MCF 10A (cell line): ENCODE measurements around the gene NPC1L1. TPM values are rescaled to one million over a fixed set of nuclear protein-coding genes. Genes with fewer than 3 reads are reported as not detected.
A peak's percentile ranks its signal among the peaks of the same experiment; 100 is the strongest.

ENCODE experiments used
- Bru-seq: library from RNA; stranded (reverse); fragments of 400-500 nt; gene quantifications from one replicate; lab custom pipeline; 2021; lab: Mats Ljungman, UMichigan
- BruChase-seq, 2 experiments: library from RNA; stranded (reverse); fragments of 400-500 nt; gene quantifications; one replicate each; lab custom pipeline; 2021; lab: Mats Ljungman, UMichigan
- BruUV-seq: library from RNA; stranded (reverse); fragments of 400-500 nt; replicated peaks from 2 replicates; lab custom pipeline; 2021; lab: Mats Ljungman, UMichigan
- CTCF ChIA-PET: fragments of 300-600 bp; sonication (Branson Sonifier 250); formaldehyde crosslinking; extraction: SDS; loops from one replicate; lab custom pipeline; 2021; ENCODE audit warnings: antibody characterized with exemption, inconsistent platforms; lab: Yijun Ruan, JAX
- POLR2A ChIA-PET: fragments of 300-600, 350-650 bp; sonication (Branson Sonifier 250); formaldehyde crosslinking; extraction: SDS; loops from one replicate; lab custom pipeline; 2020; ENCODE audit warnings: antibody characterized with exemption, inconsistent platforms; lab: Yijun Ruan, JAX
- DNase-seq: peaks from one replicate; pipeline ENCODE4 v3.0.0-alpha.2; 2018; ENCODE audit not compliant: unreplicated experiment
- H3K27ac Mint-ChIP-seq: one replicate; pipeline ENCODE4 v1.8.0; 2022; ENCODE audit warnings: mild to moderate bottlenecking, low read depth, mixed read lengths; ENCODE audit not compliant: unreplicated experiment
- H3K27me3 Mint-ChIP-seq: one replicate; pipeline ENCODE4 v1.8.0; 2022; ENCODE audit warnings: mixed read lengths; ENCODE audit not compliant: insufficient read depth, unreplicated experiment
- H3K36me3 Mint-ChIP-seq: one replicate; pipeline ENCODE4 v1.8.0; 2022; ENCODE audit warnings: mild to moderate bottlenecking, moderate library complexity, mixed read lengths; ENCODE audit not compliant: insufficient read depth, unreplicated experiment
- H3K4me1 Mint-ChIP-seq: one replicate; pipeline ENCODE4 v1.8.0; 2022; ENCODE audit warnings: mixed read lengths; ENCODE audit not compliant: insufficient read depth, unreplicated experiment
- H3K4me3 Mint-ChIP-seq: one replicate; pipeline ENCODE4 v1.8.0; 2022; ENCODE audit warnings: mild to moderate bottlenecking, moderate library complexity, mixed read lengths; ENCODE audit not compliant: unreplicated experiment
- H3K9me3 Mint-ChIP-seq: one replicate; pipeline ENCODE4 v1.8.0; 2022; ENCODE audit warnings: mixed read lengths; ENCODE audit not compliant: unreplicated experiment
- intact Hi-C: fragments of 100-400 bp; cut with micrococcal nuclease; formaldehyde crosslinking; loops from 2 replicates; pipeline ENCODE4 v1.14.1; 2022
- long read RNA-seq: library from polyadenylated mRNA; stranded (forward); transcript quantifications from one replicate; pipeline ENCODE4 v2.0.0, GENCODE V29; 2022
- total RNA-seq: library from RNA; stranded (reverse); gene quantifications from 2 replicates; pipeline ENCODE4 v1.2.3, GENCODE V29; 2022
- TF ChIP-seq, protein P1 (sequence below): fragments of 200-600 bp; IDR thresholded peaks from one replicate; pipeline ENCODE4 v1.8.0; 2022; ENCODE audit warnings: antibody characterized with exemption, mild to moderate bottlenecking; ENCODE audit not compliant: unreplicated experiment

Gene NPC1L1
- total RNA-seq (0.07 TPM in 1 of 2 replicates, not detected in the other), Bru-seq, nascent RNA (percentile 4 among the genes with signal in this experiment), BruChase-seq, experiment 1, labeled RNA remaining after a 6-hour chase (percentile 57 among the genes with signal in this experiment), BruChase-seq, experiment 2, labeled RNA remaining after a 2-hour chase (percentile 28 among the genes with signal in this experiment)
- long read RNA-seq, result 0 reads

DNA sequence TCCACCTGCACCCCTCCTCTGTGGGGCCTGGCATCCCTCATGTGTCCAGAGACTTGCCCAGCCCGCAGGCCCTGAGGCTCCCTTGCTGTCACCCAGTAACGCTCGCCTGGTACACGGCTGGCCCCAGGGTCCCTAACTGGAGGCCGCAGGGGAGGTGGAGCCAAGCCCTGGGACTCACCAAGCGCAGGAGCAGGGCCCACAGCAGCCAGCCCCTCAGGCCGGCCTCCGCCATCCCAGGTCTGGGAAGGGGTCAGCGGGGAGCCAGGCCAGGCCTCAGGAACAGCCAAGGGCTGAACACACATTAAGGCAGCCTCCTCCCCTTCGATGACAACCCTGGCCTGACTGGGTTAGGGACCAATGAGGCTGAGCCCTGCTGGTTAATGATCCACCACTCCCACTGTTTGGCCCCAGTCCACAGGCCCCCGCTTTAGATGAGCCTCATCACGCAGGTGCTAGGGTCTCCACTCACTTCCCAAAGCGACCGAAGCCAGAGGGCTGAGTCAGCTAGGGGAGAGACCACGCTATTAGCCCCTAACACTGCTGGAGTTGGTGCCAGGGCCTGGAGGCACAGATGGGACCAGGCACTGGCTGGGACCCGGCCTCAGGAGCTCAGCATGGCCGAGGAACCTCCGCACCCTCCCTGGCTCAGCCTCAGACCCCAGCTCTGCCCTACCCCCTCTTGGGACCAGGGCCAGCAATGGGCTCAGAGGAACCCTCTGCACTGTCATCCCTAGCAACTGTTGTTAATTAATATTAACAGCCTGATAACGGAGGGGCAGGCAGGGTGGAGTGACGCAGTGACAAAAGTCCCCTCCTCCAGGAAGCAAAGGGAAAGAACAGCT is at the start of gene NPC1L1:
Gene NPC1L1 (minus strand): TSS at position 303 of the 842 bp plus-strand sequence. CDS start 71 bp downstream, at position 232.
- Mint-ChIP-seq H3K36me3 (no peaks in the 10 kb centered on the region), H3K27me3 (no peaks in the 10 kb centered on the region), H3K4me3 (no peak within 1 kb of the TSS), H3K27ac (peak within 1 kb of the TSS; percentile 19), H3K9me3 (no peaks in the 10 kb centered on the region), H3K4me1 (peaks cover 17% of the 10 kb centered on the region)
- intact Hi-C loops, result loop anchor here (10.0 kb wide), 1 partner anchor 46 kb away; the partner anchor contains the start of gene NUDCD3
- CTCF ChIA-PET, result interaction anchor here (0.5 to 5.8 kb wide), 4 partner anchors 24 to 46 kb away, joined by 3 to 36 read pairs (median 3); no protein-coding TSS in a partner anchor
- TF ChIP-seq, protein P1, sequence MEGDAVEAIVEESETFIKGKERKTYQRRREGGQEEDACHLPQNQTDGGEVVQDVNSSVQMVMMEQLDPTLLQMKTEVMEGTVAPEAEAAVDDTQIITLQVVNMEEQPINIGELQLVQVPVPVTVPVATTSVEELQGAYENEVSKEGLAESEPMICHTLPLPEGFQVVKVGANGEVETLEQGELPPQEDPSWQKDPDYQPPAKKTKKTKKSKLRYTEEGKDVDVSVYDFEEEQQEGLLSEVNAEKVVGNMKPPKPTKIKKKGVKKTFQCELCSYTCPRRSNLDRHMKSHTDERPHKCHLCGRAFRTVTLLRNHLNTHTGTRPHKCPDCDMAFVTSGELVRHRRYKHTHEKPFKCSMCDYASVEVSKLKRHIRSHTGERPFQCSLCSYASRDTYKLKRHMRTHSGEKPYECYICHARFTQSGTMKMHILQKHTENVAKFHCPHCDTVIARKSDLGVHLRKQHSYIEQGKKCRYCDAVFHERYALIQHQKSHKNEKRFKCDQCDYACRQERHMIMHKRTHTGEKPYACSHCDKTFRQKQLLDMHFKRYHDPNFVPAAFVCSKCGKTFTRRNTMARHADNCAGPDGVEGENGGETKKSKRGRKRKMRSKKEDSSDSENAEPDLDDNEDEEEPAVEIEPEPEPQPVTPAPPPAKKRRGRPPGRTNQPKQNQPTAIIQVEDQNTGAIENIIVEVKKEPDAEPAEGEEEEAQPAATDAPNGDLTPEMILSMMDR, result no peak
- no TSS peak for BruUV-seq
- no peak for DNase-seq
- POLR2A ChIA-PET, result interaction anchor here (1.2 to 6.4 kb wide), 3 partner anchors 23 to 51 kb away, joined by 3 to 60 read pairs (median 15); partner anchors contain the start of genes DDX56 and NUDCD3

GRCh38 chr7:44590910-44591309 is 49.8 kb upstream of the NPC1L1 start:
- Mint-ChIP-seq H3K27me3 (peaks cover 8% of the 10 kb centered on the region), H3K9me3 (no peaks in the 10 kb centered on the region), H3K27ac (no peak overlapping the region), H3K36me3 (no peaks in the 10 kb centered on the region), H3K4me3 (no peak overlapping the region), H3K4me1 (peaks cover 7% of the 10 kb centered on the region)
- intact Hi-C loops, result no loop called here
- ChIA-PET POLR2A (interaction anchor here (0.5 to 2.3 kb wide), 4 partner anchors 8 to 207 kb away, joined by 3 to 14 read pairs (median 3); partner anchors contain the start of genes OGDH and TMED4), CTCF (interaction anchor here (1.2 to 3.1 kb wide), 2 partner anchors 256 to 545 kb away, joined by 5 to 16 read pairs; no protein-coding TSS in a partner anchor)
- TF ChIP-seq, protein P1, result no peak
- no TSS peak for BruUV-seq
- no peak for DNase-seq

DNA sequence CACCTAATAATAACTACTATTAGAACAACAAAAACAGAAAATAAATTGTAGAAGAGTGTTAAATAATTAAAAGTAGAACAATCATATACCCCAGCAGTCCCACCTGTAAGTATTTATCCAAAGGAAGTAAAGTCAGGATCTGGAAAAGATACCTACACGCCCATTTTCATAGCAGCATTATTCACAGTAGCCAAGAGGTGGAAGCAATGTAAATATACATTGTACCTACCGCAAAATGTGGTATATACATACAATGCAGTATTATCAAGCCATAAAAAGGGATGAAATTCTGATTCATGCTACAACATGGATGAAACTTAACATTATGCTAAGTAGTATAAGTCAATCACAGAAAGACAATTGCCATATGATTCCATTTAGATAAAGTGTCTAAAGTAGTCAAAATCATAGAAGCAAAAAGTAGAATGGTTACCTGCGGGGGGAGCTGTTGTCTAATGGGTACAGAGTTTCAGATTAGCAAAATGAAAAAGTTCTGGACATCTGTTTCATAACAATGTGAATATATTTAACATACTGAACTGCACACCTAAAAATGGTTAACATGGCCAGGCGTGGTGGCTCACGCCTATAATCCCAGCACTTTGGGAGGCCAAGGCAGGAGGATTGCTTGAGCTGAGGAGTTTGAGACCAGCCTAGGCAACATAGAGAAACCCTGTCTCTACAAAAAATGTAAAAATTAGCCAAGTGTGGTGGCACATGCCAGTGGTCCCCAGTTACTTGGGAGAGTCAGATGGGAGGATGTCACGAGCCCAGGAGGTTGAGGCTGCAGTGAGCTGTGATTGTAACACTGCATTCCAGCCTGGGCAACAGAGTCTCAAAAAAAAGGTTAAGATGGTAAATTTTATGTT is 46.9 kb upstream of the NPC1L1 start:
- Mint-ChIP-seq H3K27ac (no peak overlapping the region), H3K4me1 (peaks cover 7% of the 10 kb centered on the region), H3K9me3 (no peaks in the 10 kb centered on the region), H3K4me3 (no peak overlapping the region), H3K36me3 (no peaks in the 10 kb centered on the region), H3K27me3 (peaks cover 6% of the 10 kb centered on the region)
- TF ChIP-seq, protein P1, result peak; percentile 72
- DNase-seq, result peak; percentile 76
- intact Hi-C loops, result loop anchor here (1.0 to 5.0 kb wide), 5 partner anchors 159 to 548 kb away; partner anchors contain the start of genes PPIA and ZMIZ2
- ChIA-PET POLR2A (interaction anchor here (0.7 to 1.3 kb wide), 5 partner anchors 15 to 259 kb away, joined by 3 to 13 read pairs (median 3); partner anchors contain the start of gene H2AZ2), CTCF (interaction anchor here (0.6 to 1.0 kb wide), 9 partner anchors 13 to 547 kb away, joined by 3 to 7 read pairs (median 4); partner anchors contain the start of genes NACAD and OGDH)
- BruUV-seq, result no TSS peak
